ENCODE results near the gene GABBR1.

GABBR1 gene

DNA sequence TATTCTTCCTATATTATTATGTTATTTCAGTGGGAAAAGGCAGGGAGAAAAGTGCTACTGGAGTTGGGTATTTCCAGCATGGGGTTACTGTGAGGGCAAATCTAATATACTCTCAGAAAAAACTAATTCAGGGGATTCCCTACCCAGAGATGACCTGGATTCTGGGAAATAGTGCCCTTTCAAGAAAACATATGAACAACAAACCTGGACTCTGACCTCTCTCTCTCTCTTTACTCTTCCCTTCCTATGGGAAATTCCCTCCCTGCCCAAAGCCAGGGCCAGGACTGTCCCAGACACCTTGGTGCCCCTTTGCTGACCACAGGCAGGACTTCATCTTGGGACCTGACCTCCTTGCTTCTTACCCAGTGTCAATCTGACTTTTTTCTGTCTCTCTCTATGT, 71.9 kb downstream of the GABBR1 start:
- Histone ChIP-seq H4K8ac (ENCODE audit: low read length) (no peak overlapping the region), H3K79me1 (replicated peaks; ENCODE audit: low read length, poor library complexity, severe bottlenecking) (no peaks in the 10 kb centered on the region), H3K14ac (ENCODE audit: low read length in 2 of 2) (no peak overlapping the region), H3K4me2 (ENCODE audit: low read length, poor library complexity, severe bottlenecking) (no peak overlapping the region), H2BK120ac (ENCODE audit: low read depth, low read length) (no peak overlapping the region), H3K9me3 (ENCODE audit: control insufficient read depth, low read length) (peaks cover under 1% of the 10 kb centered on the region), H3K9ac (ENCODE audit: low read length) (no peak overlapping the region), H2BK5ac (ENCODE audit: low read depth, low read length, poor library complexity, severe bottlenecking) (no peak overlapping the region), H3K27me3 (ENCODE audit: control insufficient read depth in 1 of 2, insufficient read depth in 1 of 2, low read length in 2 of 2) (peaks cover 13 to 19% of the 10 kb centered on the region in 2 experiments), H3K18ac (ENCODE audit: low read depth in 1 of 2, low read length in 2 of 2) (no peak overlapping the region), H4K91ac (ENCODE audit: low read length) (no peak overlapping the region), H2AK5ac (ENCODE audit: low read length, severe bottlenecking) (no peak overlapping the region), H2BK15ac (ENCODE audit: low read depth, poor library complexity, severe bottlenecking) (no peak overlapping the region), H3K36me3 (ENCODE audit: control insufficient read depth in 1 of 2, insufficient read depth in 2 of 2, low read depth in 1 of 2, low read length in 2 of 2) (no peaks in the 10 kb centered on the region), H3K27ac (ENCODE audit: low read length, poor library complexity, severe bottlenecking) (no peak overlapping the region), H3K23ac (ENCODE audit: low read length in 2 of 2) (no peak overlapping the region), H2BK12ac (ENCODE audit: low read length in 2 of 2) (no peak overlapping the region), H3K4me1 (ENCODE audit: control insufficient read depth, insufficient read depth, low read depth, low read length) (no peaks in the 10 kb centered on the region), H3K4ac (ENCODE audit: low read depth in 1 of 2, low read length in 2 of 2) (no peak overlapping the region), H3K4me3 (ENCODE audit: insufficient read depth in 1 of 2, low read depth in 1 of 2, low read length in 2 of 2) (no peak overlapping the region), H2AFZ (ENCODE audit: low read depth, low read length) (no peak overlapping the region)
- DNase-seq: no peak

DNA sequence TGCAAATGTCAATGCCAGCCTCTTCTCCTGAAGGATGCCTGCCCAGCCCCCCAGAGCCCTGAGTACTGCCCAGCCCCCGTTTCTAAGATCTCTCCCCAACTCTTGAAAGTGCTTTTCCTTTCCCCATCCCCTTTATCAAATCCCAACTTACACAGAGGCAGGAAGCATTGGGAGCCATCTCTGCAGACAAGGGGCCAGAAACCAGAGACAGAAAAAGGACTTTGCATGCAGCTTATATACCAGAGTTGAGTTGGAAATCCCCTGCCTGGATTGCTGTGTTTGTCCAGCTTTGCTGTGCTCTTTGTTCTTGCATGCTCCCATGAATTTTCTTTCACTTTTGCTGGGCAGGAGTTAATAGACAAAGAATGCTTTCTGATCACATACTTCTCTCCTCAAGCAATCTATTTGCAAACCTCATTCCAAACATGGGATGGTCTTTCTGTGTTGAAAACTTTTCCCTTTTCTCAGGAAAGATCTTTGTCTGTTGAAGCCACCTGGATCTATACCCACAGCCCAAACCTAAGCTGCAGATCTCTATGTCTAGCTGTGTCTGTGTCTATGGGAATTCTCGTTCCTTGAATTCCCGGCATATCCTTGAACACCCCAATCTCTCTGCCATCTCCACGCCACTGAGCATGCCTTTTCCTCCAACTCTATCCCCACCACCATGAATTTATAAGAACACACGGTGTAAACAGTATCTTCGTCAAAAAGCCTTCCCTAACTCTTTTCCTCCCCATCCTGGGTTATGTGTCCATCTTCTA, 73.3 kb downstream of the GABBR1 start, which contains the start of gene UBD:
UBD (minus strand) TSS at position 209 of the 764 bp plus-strand sequence; CDS start at position 178, 31 bp downstream.
- no peaks in the 10 kb centered on the region for H3K4me1 ChIP-seq (ENCODE audit: control insufficient read depth, insufficient read depth, low read depth, low read length)
- peaks cover 21 to 33% of the 10 kb centered on the region in 2 experiments for H3K27me3 ChIP-seq (ENCODE audit: control insufficient read depth in 1 of 2, insufficient read depth in 1 of 2, low read length in 2 of 2)
- H3K23ac ChIP-seq (ENCODE audit: low read length in 2 of 2): no peak within 1 kb of the TSS
- H3K18ac ChIP-seq (ENCODE audit: low read depth in 1 of 2, low read length in 2 of 2): no peak within 1 kb of the TSS
- no peak within 1 kb of the TSS for H4K8ac ChIP-seq (ENCODE audit: low read length)
- H3K79me1 ChIP-seq (replicated peaks; ENCODE audit: low read length, poor library complexity, severe bottlenecking): no peaks in the 10 kb centered on the region
- no peak within 1 kb of the TSS for H3K14ac ChIP-seq (ENCODE audit: low read length in 2 of 2)
- no peak within 1 kb of the TSS for H2AK5ac ChIP-seq (ENCODE audit: low read length, severe bottlenecking)
- H3K36me3 ChIP-seq (ENCODE audit: control insufficient read depth in 1 of 2, insufficient read depth in 2 of 2, low read depth in 1 of 2, low read length in 2 of 2): no peaks in the 10 kb centered on the region
- peaks cover 4% of the 10 kb centered on the region for H3K9me3 ChIP-seq (ENCODE audit: control insufficient read depth, low read length)
- no peak within 1 kb of the TSS for H2BK5ac ChIP-seq (ENCODE audit: low read depth, low read length, poor library complexity, severe bottlenecking)
- no peak within 1 kb of the TSS for H3K4me3 ChIP-seq (ENCODE audit: insufficient read depth in 1 of 2, low read depth in 1 of 2, low read length in 2 of 2)
- H3K9ac ChIP-seq (ENCODE audit: low read length): no peak within 1 kb of the TSS
- no peak within 1 kb of the TSS for H2AFZ ChIP-seq (ENCODE audit: low read depth, low read length)
- no peak within 1 kb of the TSS for H4K91ac ChIP-seq (ENCODE audit: low read length)
- H2BK15ac ChIP-seq (ENCODE audit: low read depth, poor library complexity, severe bottlenecking): no peak within 1 kb of the TSS
- WGBS: 69% methylated on average over 6 of the region's 6 CpGs
- H2BK120ac ChIP-seq (ENCODE audit: low read depth, low read length): no peak within 1 kb of the TSS
- H3K27ac ChIP-seq (ENCODE audit: low read length, poor library complexity, severe bottlenecking): no peak within 1 kb of the TSS
- no peak within 1 kb of the TSS for H3K4me2 ChIP-seq (ENCODE audit: low read length, poor library complexity, severe bottlenecking)
- no peak within 1 kb of the TSS for H3K4ac ChIP-seq (ENCODE audit: low read depth in 1 of 2, low read length in 2 of 2)
- no peak for DNase-seq
- H2BK12ac ChIP-seq (ENCODE audit: low read length in 2 of 2): no peak within 1 kb of the TSS

DNA sequence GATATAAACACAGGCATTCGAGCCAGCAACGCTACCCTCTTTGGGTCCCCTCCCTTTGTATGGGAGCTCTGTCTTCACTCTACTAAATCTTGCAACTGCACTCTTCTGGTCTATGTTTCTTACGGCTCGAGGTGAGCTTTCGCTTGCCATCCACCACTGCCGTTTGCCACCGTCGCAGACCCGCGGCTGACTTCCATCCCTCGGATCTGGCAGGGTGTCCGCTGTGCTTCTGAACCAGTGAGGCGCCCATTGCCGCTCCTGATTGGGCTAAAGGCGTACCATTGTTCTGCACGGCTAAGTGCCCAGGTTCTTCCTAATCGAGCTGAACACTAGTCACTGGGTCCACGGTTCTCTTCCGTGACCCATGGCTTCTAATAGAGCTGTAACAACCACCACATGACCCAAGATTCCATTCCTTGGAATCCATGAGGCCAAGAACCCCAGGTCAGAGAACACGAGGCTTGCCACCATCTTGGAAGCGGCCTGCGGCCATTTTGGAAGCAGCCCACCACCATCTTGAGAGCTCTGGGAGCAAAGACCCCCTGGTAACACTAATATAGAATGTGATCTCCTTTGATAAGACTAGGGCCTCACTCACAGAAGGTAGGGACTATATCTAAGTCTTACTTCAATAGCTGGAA, 74.4 kb downstream of the GABBR1 start:
- H2BK15ac ChIP-seq (ENCODE audit: low read depth, poor library complexity, severe bottlenecking): no peak overlapping the region
- H3K27me3 ChIP-seq (ENCODE audit: control insufficient read depth in 1 of 2, insufficient read depth in 1 of 2, low read length in 2 of 2): peaks cover 33 to 44% of the 10 kb centered on the region in 2 experiments
- no peak overlapping the region for H2AFZ ChIP-seq (ENCODE audit: low read depth, low read length)
- no peak overlapping the region for H3K4me2 ChIP-seq (ENCODE audit: low read length, poor library complexity, severe bottlenecking)
- no peak overlapping the region for H3K4ac ChIP-seq (ENCODE audit: low read depth in 1 of 2, low read length in 2 of 2)
- no peak overlapping the region for H4K8ac ChIP-seq (ENCODE audit: low read length)
- H3K23ac ChIP-seq (ENCODE audit: low read length in 2 of 2): no peak overlapping the region
- no peak overlapping the region for H3K4me3 ChIP-seq (ENCODE audit: insufficient read depth in 1 of 2, low read depth in 1 of 2, low read length in 2 of 2)
- H2BK12ac ChIP-seq (ENCODE audit: low read length in 2 of 2): no peak overlapping the region
- no peak overlapping the region for H3K14ac ChIP-seq (ENCODE audit: low read length in 2 of 2)
- DNase-seq: no peak
- H3K4me1 ChIP-seq (ENCODE audit: control insufficient read depth, insufficient read depth, low read depth, low read length): peaks cover 4% of the 10 kb centered on the region
- no peaks in the 10 kb centered on the region for H3K79me1 ChIP-seq (replicated peaks; ENCODE audit: low read length, poor library complexity, severe bottlenecking)
- 85% methylated on average over 20 of the region's 22 CpGs for whole genome bisulfite sequencing
- no peak overlapping the region for H3K27ac ChIP-seq (ENCODE audit: low read length, poor library complexity, severe bottlenecking)
- H4K91ac ChIP-seq (ENCODE audit: low read length): no peak overlapping the region
- H2BK120ac ChIP-seq (ENCODE audit: low read depth, low read length): no peak overlapping the region
- no peak overlapping the region for H2AK5ac ChIP-seq (ENCODE audit: low read length, severe bottlenecking)
- H3K9ac ChIP-seq (ENCODE audit: low read length): no peak overlapping the region
- H2BK5ac ChIP-seq (ENCODE audit: low read depth, low read length, poor library complexity, severe bottlenecking): no peak overlapping the region
- H3K18ac ChIP-seq (ENCODE audit: low read depth in 1 of 2, low read length in 2 of 2): no peak overlapping the region
- no peaks in the 10 kb centered on the region for H3K36me3 ChIP-seq (ENCODE audit: control insufficient read depth in 1 of 2, insufficient read depth in 2 of 2, low read depth in 1 of 2, low read length in 2 of 2)
- H3K9me3 ChIP-seq (ENCODE audit: control insufficient read depth, low read length): peaks cover 4% of the 10 kb centered on the region

DNA sequence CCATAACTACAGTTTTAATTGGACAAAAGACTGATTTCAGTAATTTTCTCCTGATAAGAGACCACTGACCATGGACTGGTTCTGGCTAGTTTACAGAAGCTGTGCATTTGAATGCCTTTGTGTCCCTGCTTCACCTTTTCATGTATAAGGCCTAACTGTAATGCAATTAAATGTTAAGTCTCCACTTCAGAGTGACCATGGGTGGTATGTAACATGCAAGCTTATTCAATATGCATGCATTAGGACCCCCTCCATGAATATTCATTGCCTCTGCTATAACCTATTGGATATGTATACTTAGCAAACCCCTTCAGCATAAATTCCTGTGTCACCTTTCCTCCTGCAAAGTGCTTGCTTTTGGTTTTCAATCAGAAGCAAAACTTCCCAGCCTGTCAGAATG, 75.7 kb downstream of the GABBR1 start:
- Histone ChIP-seq H3K4ac (ENCODE audit: low read depth in 1 of 2, low read length in 2 of 2) (no peak overlapping the region), H3K4me1 (ENCODE audit: control insufficient read depth, insufficient read depth, low read depth, low read length) (peaks cover 9% of the 10 kb centered on the region), H3K9ac (ENCODE audit: low read length) (no peak overlapping the region), H3K4me2 (ENCODE audit: low read length, poor library complexity, severe bottlenecking) (no peak overlapping the region), H2BK5ac (ENCODE audit: low read depth, low read length, poor library complexity, severe bottlenecking) (no peak overlapping the region), H2BK120ac (ENCODE audit: low read depth, low read length) (no peak overlapping the region), H3K27ac (ENCODE audit: low read length, poor library complexity, severe bottlenecking) (no peak overlapping the region), H2BK15ac (ENCODE audit: low read depth, poor library complexity, severe bottlenecking) (no peak overlapping the region), H2AFZ (ENCODE audit: low read depth, low read length) (no peak overlapping the region), H3K9me3 (ENCODE audit: control insufficient read depth, low read length) (peaks cover 4% of the 10 kb centered on the region), H3K18ac (ENCODE audit: low read depth in 1 of 2, low read length in 2 of 2) (no peak overlapping the region), H3K23ac (ENCODE audit: low read length in 2 of 2) (no peak overlapping the region), H3K79me1 (replicated peaks; ENCODE audit: low read length, poor library complexity, severe bottlenecking) (no peaks in the 10 kb centered on the region), H3K27me3 (ENCODE audit: control insufficient read depth in 1 of 2, insufficient read depth in 1 of 2, low read length in 2 of 2) (peaks cover 41 to 44% of the 10 kb centered on the region in 2 experiments), H3K14ac (ENCODE audit: low read length in 2 of 2) (peak overlapping the region in 1 of 2 experiments; percentile 26), H2AK5ac (ENCODE audit: low read length, severe bottlenecking) (no peak overlapping the region), H4K91ac (ENCODE audit: low read length) (no peak overlapping the region), H3K36me3 (ENCODE audit: control insufficient read depth in 1 of 2, insufficient read depth in 2 of 2, low read depth in 1 of 2, low read length in 2 of 2) (no peaks in the 10 kb centered on the region), H4K8ac (ENCODE audit: low read length) (no peak overlapping the region), H2BK12ac (ENCODE audit: low read length in 2 of 2) (no peak overlapping the region), H3K4me3 (ENCODE audit: insufficient read depth in 1 of 2, low read depth in 1 of 2, low read length in 2 of 2) (no peak overlapping the region)
- DNase-seq: no peak
